ENCODE measurements around the gene ASB10.
A peak's percentile ranks its signal among the peaks of the same experiment; 100 is the strongest.

The ASB10 gene

GRCh38 chr7:151187409-151188251 lies 580 bp upstream of the ASB10 start:
- TF ChIP-seq POLR2A (IDR thresholded peaks at IDR 0.05; ENCODE audit: low read length), result no peak
- TF ChIP-seq GATA1 (IDR thresholded peaks at IDR 0.05; ENCODE audit: low read depth, low read length), result no peak

DNA sequence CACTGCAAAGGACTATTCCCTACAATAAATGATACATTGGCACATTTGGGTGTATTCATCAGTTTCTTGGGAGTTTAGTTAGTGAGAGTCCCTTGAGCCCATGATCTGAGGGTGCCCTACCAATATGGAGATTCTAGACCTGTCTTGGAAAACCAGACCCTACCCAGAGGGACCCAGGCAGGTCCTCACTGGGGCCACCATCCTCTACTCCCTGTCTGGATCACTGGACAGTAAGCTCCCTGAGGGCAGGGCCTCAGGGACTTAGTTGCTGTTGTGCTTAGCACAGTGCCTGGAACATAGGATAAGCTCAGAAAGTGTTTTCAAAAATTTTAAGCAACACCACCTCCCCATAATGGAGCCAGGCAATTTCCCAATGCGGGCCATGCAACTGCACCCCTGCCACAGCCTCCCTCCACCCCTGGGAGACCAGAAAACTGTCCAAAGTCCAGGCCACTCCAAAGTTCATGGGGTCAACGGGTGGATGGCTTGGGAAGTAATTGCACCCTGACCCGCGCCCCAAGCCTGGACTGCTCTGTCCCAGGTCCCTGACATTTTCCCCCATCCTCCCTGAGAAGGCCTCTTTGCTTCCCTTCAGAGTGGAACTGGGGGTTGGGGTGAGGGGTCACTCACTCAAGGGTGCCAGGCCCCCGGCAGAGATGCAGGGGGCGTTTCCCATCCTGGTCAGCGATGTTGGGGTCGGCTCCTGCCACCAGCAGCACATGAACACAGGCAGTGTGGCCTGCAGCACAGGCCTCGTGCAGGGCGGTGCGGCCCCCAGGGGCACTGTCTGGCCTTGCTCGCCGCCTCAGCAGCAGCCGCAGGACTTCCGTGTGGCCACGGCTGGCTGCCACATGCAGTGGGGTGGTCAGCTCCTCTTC lies 1.0 kb downstream of the ASB10 start:
- no peak for DNase-seq
- TF ChIP-seq POLR2A (IDR thresholded peaks at IDR 0.05; ENCODE audit: low read length) (no peak), GATA1 (IDR thresholded peaks at IDR 0.05; ENCODE audit: low read depth, low read length) (no peak)

More at GRCh38 chr7:151187409-151188251, 580 bp upstream of the ASB10 start:
- DNase-seq, result no peak

DNA sequence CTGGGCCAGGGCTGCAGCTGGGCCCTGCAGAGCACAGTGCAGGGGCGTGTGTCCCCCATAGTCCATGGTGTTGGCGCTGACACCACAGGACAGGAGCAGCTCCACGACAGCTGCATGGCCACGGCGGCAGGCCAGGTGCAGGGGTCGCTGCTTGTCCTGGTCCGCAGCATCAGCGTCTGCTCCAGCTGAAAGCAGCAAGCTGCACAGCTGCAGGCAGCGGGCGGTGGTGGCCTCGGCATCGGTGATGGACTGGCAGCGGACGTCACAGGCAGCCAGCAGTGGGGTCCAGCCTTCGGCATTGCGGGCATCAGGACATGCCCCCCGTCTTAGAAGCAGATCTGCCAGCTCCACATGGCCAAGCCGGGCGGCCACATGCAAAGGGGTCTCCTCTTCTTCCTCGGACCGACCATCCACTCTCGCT lies 6.0 kb downstream of the ASB10 start:
- DNase-seq, result no peak
- TF ChIP-seq POLR2A (IDR thresholded peaks at IDR 0.05; ENCODE audit: low read length) (no peak), GATA1 (IDR thresholded peaks at IDR 0.05; ENCODE audit: low read depth, low read length) (no peak)

GRCh38 chr7:151179946-151180345 lies 7.1 kb downstream of the ASB10 start:
- TF ChIP-seq POLR2A (IDR thresholded peaks at IDR 0.05; ENCODE audit: low read length) (no peak), GATA1 (IDR thresholded peaks at IDR 0.05; ENCODE audit: low read depth, low read length) (no peak)
- no peak for DNase-seq

- TF ChIP-seq POLR2A (IDR thresholded peaks at IDR 0.05; ENCODE audit: low read length) (no peak), GATA1 (IDR thresholded peaks at IDR 0.05; ENCODE audit: low read depth, low read length) (no peak)
- no peak for DNase-seq
Measured at GRCh38 chr7:151179287-151179860, 7.7 kb downstream of the ASB10 start.

GRCh38 chr7:151178831-151179230 lies 8.2 kb downstream of the ASB10 start:
- DNase-seq, result no peak
- no peak for TF ChIP-seq POLR2A (IDR thresholded peaks at IDR 0.05; ENCODE audit: low read length)
- TF ChIP-seq GATA1 (IDR thresholded peaks at IDR 0.05; ENCODE audit: low read depth, low read length), result no peak

GRCh38 chr7:151178236-151178635 lies 8.8 kb downstream of the ASB10 start:
- no peak for TF ChIP-seq POLR2A (IDR thresholded peaks at IDR 0.05; ENCODE audit: low read length)
- TF ChIP-seq GATA1 (IDR thresholded peaks at IDR 0.05; ENCODE audit: low read depth, low read length), result no peak
- DNase-seq, result no peak

DNA sequence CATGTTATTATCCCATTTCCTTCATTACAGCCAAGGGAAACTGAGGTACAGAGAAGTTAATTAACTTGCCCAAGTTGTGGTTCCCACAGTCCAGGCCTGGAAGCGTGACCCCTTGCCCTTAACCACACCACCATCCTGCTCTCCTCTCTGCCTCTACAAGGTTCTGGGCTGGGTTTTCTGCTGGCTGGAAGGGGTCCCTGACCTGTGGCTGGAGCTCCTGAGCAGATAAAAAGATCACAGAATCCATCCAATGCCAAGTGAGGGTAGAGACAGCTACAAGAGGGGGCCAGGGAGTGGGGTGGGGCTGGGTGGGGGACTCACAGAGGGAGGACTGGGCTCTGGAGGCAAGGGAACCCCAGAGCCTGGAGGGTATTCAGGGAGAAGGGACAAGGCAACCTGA lies 9.7 kb downstream of the ASB10 start:
- DNase-seq, result no peak
- TF ChIP-seq POLR2A (IDR thresholded peaks at IDR 0.05; ENCODE audit: low read length), result no peak
- TF ChIP-seq GATA1 (IDR thresholded peaks at IDR 0.05; ENCODE audit: low read depth, low read length), result no peak

- TF ChIP-seq GATA1 (IDR thresholded peaks at IDR 0.05; ENCODE audit: low read depth, low read length), result no peak
- no peak for TF ChIP-seq POLR2A (IDR thresholded peaks at IDR 0.05; ENCODE audit: low read length)
- no peak for DNase-seq
Measured at GRCh38 chr7:151176401-151176800, 10.6 kb downstream of the ASB10 start.

DNA sequence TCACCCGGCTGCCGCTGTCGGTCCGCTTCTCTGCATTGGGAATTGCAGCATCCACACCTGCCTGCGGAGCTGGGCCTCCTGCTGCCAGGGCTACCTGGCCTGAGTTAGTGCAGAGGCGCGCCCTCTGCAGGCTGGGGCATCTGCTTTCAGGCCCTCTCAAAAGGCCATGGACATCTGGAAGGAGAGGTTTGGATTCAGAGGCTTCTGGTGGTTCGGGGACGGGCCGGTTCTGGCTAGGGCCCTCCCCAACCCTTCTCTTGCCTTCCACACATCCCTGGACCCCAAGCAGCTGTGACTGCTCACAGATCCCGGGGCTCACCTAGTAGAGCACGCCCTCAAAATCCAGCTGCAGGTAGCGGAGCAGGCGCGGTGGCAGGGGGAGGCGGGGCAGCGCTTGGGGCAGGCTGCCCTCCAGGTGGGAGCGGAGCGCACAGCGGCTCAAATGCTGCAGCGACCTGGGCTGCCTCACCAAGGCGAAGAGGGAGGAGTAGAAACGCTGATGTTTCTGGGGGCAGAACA lies 11.2 kb downstream of the ASB10 start:
- TF ChIP-seq GATA1 (IDR thresholded peaks at IDR 0.05; ENCODE audit: low read depth, low read length) (no peak), POLR2A (IDR thresholded peaks at IDR 0.05; ENCODE audit: low read length) (no peak)
- DNase-seq, result no peak

GRCh38 chr7:151175047-151175792 lies 11.8 kb downstream of the ASB10 start:
- TF ChIP-seq GATA1 (IDR thresholded peaks at IDR 0.05; ENCODE audit: low read depth, low read length) (no peak), POLR2A (IDR thresholded peaks at IDR 0.05; ENCODE audit: low read length) (no peak)
- DNase-seq, result no peak

DNA sequence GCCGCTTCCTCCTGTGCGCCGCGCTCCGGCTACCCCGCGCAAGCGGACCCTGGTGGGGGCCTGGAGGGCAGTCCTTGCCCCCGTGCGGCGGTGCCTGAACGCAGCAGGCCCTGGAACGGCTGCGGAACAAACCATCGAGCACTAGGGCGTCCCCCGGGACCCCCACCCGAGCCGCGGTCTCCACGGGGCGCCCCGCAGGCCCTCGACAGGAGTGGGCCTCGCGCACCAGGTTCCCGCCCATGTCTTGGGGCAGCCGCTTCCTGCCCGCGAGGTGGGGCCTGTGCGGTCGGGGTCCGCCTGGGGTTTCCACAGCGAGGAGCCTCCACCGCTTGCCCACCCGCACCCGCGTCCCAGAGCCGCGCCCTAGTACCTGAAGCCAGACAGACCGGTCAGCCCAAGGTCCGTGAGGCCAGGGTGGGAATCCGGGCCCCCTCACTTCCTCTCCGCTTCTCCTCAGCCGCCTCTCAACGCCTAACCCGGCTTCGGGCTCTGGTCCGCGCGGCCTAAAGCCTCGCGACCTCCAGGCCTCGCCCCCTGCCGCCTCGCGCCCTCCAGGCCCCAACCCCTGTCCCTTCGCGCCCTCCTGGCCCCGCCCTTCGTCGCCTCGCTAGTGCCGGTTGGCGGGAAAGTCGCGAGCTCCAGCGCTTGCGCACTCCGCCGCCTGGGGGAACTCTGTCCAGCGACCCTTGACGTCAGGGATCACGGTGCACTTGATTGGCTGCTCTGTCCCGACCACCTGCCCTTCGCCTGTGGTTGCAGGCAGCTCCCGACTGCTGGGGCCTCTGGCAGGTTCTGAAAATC lies 12.6 kb downstream of the ASB10 start:
- peak; percentile 35 to 52 for DNase-seq
- no peak for TF ChIP-seq POLR2A (IDR thresholded peaks at IDR 0.05; ENCODE audit: low read length)

Measured in erythroblast (primary cell).